Measurements from ENCODE around the gene SMURF1.

- TF ChIP-seq POLR2AphosphoS5 (IDR thresholded peaks at IDR 0.05; ENCODE audit: low read depth, low read length) (no peak), SIN3A (IDR thresholded peaks at IDR 0.05; ENCODE audit: borderline replicate concordance, insufficient read depth, low read length) (no peak), TAF1 (IDR thresholded peaks at IDR 0.05; ENCODE audit: borderline replicate concordance, insufficient read depth, low read length) (no peak)
Observed at GRCh38 chr7:99050971-99051370, 92.9 kb downstream of the SMURF1 start.

Data from PFSK-1 (cell line).